ENCODE results near the gene PEX14. TPM values are rescaled to one million over a fixed set of nuclear protein-coding genes. Genes with fewer than 3 reads are reported as not detected.

Gene PEX14
- polyA plus RNA-seq, 1 donor from 2014 or later: 13.5 TPM

DNA sequence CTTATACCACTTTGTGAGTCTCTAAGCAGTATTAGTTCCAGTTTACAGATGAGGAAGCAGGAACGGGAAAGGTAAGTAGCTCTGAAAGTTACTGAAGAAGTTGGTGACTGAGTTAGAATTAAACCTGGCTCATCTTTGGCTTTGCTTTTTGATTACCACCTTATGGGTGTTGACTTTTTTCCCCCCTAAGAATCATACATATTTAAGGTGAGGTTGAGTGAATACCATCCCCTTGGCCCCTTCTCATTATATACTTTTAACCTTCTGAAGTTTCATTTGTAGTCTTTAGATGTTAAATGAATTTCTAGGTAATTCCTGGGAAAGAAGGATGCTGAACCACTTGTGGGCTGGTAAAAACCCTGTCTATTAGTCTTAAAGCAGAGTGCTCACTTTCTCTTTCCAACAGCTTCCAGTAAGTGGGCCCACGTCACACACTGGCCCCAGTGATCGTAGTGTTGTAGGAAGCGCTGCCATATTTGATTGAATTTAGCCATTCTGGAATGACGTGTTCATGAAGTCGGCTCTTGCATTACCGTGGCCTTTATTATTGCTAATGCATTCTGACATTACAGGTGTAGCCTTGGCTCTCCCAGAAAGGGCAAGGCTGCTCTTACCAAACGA lies 46.9 kb downstream of the PEX14 start:
- no peaks in the 10 kb centered on the region for H4K20me1 ChIP-seq (ENCODE audit: insufficient read depth)
- no peaks in the 10 kb centered on the region for H3K79me2 ChIP-seq (replicated peaks; ENCODE audit: insufficient read depth, low read length)
- no peak for TF ChIP-seq MXI1 (conservative IDR thresholded peaks at IDR 0.05; ENCODE audit: poor library complexity, severe bottlenecking)
- TF ChIP-seq TAF1 (IDR thresholded peaks at IDR 0.05; ENCODE audit: low read depth): no peak
- no peak for TF ChIP-seq SMC3 (conservative IDR thresholded peaks at IDR 0.05; ENCODE audit: poor library complexity)
- no peak for TF ChIP-seq RAD21 (conservative IDR thresholded peaks at IDR 0.05)
- TF ChIP-seq, protein P1, sequence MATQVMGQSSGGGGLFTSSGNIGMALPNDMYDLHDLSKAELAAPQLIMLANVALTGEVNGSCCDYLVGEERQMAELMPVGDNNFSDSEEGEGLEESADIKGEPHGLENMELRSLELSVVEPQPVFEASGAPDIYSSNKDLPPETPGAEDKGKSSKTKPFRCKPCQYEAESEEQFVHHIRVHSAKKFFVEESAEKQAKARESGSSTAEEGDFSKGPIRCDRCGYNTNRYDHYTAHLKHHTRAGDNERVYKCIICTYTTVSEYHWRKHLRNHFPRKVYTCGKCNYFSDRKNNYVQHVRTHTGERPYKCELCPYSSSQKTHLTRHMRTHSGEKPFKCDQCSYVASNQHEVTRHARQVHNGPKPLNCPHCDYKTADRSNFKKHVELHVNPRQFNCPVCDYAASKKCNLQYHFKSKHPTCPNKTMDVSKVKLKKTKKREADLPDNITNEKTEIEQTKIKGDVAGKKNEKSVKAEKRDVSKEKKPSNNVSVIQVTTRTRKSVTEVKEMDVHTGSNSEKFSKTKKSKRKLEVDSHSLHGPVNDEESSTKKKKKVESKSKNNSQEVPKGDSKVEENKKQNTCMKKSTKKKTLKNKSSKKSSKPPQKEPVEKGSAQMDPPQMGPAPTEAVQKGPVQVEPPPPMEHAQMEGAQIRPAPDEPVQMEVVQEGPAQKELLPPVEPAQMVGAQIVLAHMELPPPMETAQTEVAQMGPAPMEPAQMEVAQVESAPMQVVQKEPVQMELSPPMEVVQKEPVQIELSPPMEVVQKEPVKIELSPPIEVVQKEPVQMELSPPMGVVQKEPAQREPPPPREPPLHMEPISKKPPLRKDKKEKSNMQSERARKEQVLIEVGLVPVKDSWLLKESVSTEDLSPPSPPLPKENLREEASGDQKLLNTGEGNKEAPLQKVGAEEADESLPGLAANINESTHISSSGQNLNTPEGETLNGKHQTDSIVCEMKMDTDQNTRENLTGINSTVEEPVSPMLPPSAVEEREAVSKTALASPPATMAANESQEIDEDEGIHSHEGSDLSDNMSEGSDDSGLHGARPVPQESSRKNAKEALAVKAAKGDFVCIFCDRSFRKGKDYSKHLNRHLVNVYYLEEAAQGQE (IDR thresholded peaks at IDR 0.05; ENCODE audit: borderline replicate concordance): no peak
- TF ChIP-seq, protein P2, sequence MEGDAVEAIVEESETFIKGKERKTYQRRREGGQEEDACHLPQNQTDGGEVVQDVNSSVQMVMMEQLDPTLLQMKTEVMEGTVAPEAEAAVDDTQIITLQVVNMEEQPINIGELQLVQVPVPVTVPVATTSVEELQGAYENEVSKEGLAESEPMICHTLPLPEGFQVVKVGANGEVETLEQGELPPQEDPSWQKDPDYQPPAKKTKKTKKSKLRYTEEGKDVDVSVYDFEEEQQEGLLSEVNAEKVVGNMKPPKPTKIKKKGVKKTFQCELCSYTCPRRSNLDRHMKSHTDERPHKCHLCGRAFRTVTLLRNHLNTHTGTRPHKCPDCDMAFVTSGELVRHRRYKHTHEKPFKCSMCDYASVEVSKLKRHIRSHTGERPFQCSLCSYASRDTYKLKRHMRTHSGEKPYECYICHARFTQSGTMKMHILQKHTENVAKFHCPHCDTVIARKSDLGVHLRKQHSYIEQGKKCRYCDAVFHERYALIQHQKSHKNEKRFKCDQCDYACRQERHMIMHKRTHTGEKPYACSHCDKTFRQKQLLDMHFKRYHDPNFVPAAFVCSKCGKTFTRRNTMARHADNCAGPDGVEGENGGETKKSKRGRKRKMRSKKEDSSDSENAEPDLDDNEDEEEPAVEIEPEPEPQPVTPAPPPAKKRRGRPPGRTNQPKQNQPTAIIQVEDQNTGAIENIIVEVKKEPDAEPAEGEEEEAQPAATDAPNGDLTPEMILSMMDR (IDR thresholded peaks at IDR 0.05; ENCODE audit: poor library complexity, severe bottlenecking): no peak
- TF ChIP-seq EP300 (conservative IDR thresholded peaks at IDR 0.05; ENCODE audit: poor library complexity, severe bottlenecking): no peak
- no peak for TF ChIP-seq POLR2AphosphoS5 (IDR thresholded peaks at IDR 0.05)
- no peak for TF ChIP-seq EZH2 (IDR thresholded peaks at IDR 0.05; ENCODE audit: borderline replicate concordance, insufficient read depth, low read length, poor library complexity, severe bottlenecking)

DNA sequence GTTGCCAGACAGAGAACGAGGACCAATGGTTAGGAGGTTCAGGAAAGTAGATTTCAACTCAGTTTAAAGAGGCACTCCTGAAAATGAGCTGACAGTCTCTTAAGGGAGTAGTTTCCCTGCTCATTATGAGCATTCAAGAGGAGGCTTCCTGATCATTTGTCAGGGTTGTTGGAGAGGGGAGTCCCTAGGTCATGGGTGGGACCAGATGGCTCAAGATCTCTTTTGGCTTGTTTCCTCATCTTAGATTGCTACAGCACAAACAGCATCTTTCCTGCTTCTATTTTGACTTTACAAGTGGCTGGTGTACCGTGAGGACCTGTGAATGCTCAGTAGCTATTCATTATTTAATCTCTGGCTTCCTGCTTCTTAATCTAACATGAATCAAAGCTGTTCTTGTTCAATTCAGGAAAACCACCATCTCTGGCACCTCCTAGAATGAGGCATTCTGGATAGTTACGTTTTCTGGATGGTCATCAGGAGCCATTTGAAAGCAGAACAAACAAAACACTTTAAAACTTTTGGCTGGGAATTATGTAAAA lies 47.6 kb downstream of the PEX14 start:
- Histone ChIP-seq H3K27ac (ENCODE audit: low read length) (no peak overlapping the region), H3K27me3 (ENCODE audit: insufficient read depth, low read depth, low read length) (no peaks in the 10 kb centered on the region), H3K4me2 (ENCODE audit: low read length) (no peak overlapping the region), H3K36me3 (ENCODE audit: insufficient read depth, low read length) (no peaks in the 10 kb centered on the region), H3K9ac (ENCODE audit: low read length) (no peak overlapping the region), H3K9me3 (ENCODE audit: low read length) (no peaks in the 10 kb centered on the region), H3K9me2 (ENCODE audit: insufficient read depth, low read length) (no peaks in the 10 kb centered on the region), H3K79me2 (replicated peaks; ENCODE audit: insufficient read depth, low read length) (no peaks in the 10 kb centered on the region), H3K4me3 (ENCODE audit: low read length) (no peak overlapping the region), H4K20me1 (ENCODE audit: insufficient read depth) (no peaks in the 10 kb centered on the region), H2AFZ (ENCODE audit: low read depth, low read length) (no peak overlapping the region), H3F3A (ENCODE audit: insufficient read depth, low read length, poor library complexity, severe bottlenecking) (no peaks in the 10 kb centered on the region)
- TF ChIP-seq MXI1 (conservative IDR thresholded peaks at IDR 0.05; ENCODE audit: poor library complexity, severe bottlenecking) (no peak), SMC3 (conservative IDR thresholded peaks at IDR 0.05; ENCODE audit: poor library complexity) (no peak), POLR2AphosphoS5 (IDR thresholded peaks at IDR 0.05) (no peak), RAD21 (conservative IDR thresholded peaks at IDR 0.05) (no peak), EZH2 (IDR thresholded peaks at IDR 0.05; ENCODE audit: borderline replicate concordance, insufficient read depth, low read length, poor library complexity, severe bottlenecking) (no peak), EP300 (conservative IDR thresholded peaks at IDR 0.05; ENCODE audit: poor library complexity, severe bottlenecking) (no peak), TAF1 (IDR thresholded peaks at IDR 0.05; ENCODE audit: low read depth) (no peak)
- TF ChIP-seq, protein P2 (IDR thresholded peaks at IDR 0.05; ENCODE audit: poor library complexity, severe bottlenecking): no peak
- TF ChIP-seq, protein P1 (IDR thresholded peaks at IDR 0.05; ENCODE audit: borderline replicate concordance): no peak

More for the DNA sequence above, 46.9 kb downstream of the PEX14 start:
- Histone ChIP-seq H3K4me3 (ENCODE audit: low read length) (no peak overlapping the region), H3K9ac (ENCODE audit: low read length) (no peak overlapping the region), H3F3A (ENCODE audit: insufficient read depth, low read length, poor library complexity, severe bottlenecking) (no peaks in the 10 kb centered on the region), H3K27ac (ENCODE audit: low read length) (no peak overlapping the region), H2AFZ (ENCODE audit: low read depth, low read length) (no peak overlapping the region), H3K9me3 (ENCODE audit: low read length) (no peaks in the 10 kb centered on the region), H3K9me2 (ENCODE audit: insufficient read depth, low read length) (no peaks in the 10 kb centered on the region), H3K4me2 (ENCODE audit: low read length) (no peak overlapping the region), H3K27me3 (ENCODE audit: insufficient read depth, low read depth, low read length) (no peaks in the 10 kb centered on the region), H3K36me3 (ENCODE audit: insufficient read depth, low read length) (no peaks in the 10 kb centered on the region)
